BJ (cell line): ENCODE results near the gene CDK15. TPM values are rescaled to one million over a fixed set of nuclear protein-coding genes. Genes with fewer than 3 reads are reported as not detected.

Experiments
- CTCF ChIA-PET: fragments of 350-600 bp; formaldehyde crosslinking; extraction: SDS; loops from one replicate; lab custom pipeline; 2021; ENCODE audit warnings: antibody characterized with exemption, inconsistent platforms; lab: Yijun Ruan, JAX
- POLR2A ChIA-PET: fragments of 300-600 bp; sonication (Branson Sonifier 250); formaldehyde crosslinking; extraction: SDS; loops from one replicate; lab custom pipeline; 2021; ENCODE audit warnings: antibody characterized with exemption; lab: Charles Lee
- DNase-seq: peaks from one replicate; pipeline ENCODE4 v3.0.0-alpha.2; 2011; ENCODE audit warnings: low read depth
- H3K27me3 ChIP-seq: 2 replicates; pipeline ENCODE4 v1.6.0; 2011; ENCODE audit warnings: low read length; ENCODE audit not compliant: control insufficient read depth, insufficient read depth
- H3K36me3 ChIP-seq: 2 replicates; pipeline ENCODE4 v1.5.1; 2011; ENCODE audit warnings: low read length; ENCODE audit not compliant: control insufficient read depth, insufficient read depth
- H3K4me3 ChIP-seq: 2 replicates; pipeline ENCODE4 v1.5.1; 2011; ENCODE audit warnings: low read depth, mild to moderate bottlenecking, control low read depth, low read length
- polyA plus RNA-seq: library from polyadenylated mRNA; depleted of rRNA; stranded (reverse); fragments of >200 nt; gene quantifications from 2 replicates; pipeline ENCODE4 v1.2.3, GENCODE V29; 2011
- TF ChIP-seq, protein P1 (sequence below): IDR thresholded peaks from 2 replicates; pipeline ENCODE4 v1.5.1; 2011; ENCODE audit warnings: low read depth, mild to moderate bottlenecking, control low read depth, inconsistent platforms, low read length, moderate library complexity; ENCODE audit not compliant: insufficient read depth

Gene CDK15
- polyA plus RNA-seq, 1 experiment, result 8.2 TPM

DNA sequence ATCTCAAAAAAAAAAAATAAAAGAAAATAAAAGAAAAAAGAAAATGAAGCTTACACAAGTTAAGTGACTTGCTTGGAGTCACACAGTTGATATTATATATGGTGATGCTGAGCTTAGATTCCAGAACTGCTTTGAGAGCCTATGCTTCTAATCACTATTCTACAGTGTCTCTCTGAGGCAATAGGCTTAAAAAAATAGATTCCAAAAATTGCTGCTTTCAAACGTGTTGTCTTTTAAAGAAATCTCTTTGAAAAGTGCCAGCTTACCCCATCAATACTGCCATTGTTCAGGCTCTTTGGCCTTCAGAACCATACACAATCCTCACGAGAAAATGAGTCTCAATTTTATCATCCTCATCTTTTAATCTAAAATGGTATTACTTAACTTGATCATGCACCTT is 102.6 kb downstream of the CDK15 start:
- Histone ChIP-seq H3K36me3 (no peaks in the 10 kb centered on the region), H3K27me3 (no peaks in the 10 kb centered on the region), H3K4me3 (no peak overlapping the region)
- CTCF ChIA-PET, result interaction anchor here (0.7 to 1.6 kb wide), 6 partner anchors 14 to 126 kb away, joined by 3 to 5 read pairs (median 3); no protein-coding TSS in a partner anchor
- POLR2A ChIA-PET, result interaction anchor here (0.5 to 1.3 kb wide), 3 partner anchors 55 to 567 kb away, joined by 3 to 8 read pairs (median 4); no protein-coding TSS in a partner anchor
- DNase-seq, result no peak
- TF ChIP-seq, protein P1, sequence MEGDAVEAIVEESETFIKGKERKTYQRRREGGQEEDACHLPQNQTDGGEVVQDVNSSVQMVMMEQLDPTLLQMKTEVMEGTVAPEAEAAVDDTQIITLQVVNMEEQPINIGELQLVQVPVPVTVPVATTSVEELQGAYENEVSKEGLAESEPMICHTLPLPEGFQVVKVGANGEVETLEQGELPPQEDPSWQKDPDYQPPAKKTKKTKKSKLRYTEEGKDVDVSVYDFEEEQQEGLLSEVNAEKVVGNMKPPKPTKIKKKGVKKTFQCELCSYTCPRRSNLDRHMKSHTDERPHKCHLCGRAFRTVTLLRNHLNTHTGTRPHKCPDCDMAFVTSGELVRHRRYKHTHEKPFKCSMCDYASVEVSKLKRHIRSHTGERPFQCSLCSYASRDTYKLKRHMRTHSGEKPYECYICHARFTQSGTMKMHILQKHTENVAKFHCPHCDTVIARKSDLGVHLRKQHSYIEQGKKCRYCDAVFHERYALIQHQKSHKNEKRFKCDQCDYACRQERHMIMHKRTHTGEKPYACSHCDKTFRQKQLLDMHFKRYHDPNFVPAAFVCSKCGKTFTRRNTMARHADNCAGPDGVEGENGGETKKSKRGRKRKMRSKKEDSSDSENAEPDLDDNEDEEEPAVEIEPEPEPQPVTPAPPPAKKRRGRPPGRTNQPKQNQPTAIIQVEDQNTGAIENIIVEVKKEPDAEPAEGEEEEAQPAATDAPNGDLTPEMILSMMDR, result no peak

DNA sequence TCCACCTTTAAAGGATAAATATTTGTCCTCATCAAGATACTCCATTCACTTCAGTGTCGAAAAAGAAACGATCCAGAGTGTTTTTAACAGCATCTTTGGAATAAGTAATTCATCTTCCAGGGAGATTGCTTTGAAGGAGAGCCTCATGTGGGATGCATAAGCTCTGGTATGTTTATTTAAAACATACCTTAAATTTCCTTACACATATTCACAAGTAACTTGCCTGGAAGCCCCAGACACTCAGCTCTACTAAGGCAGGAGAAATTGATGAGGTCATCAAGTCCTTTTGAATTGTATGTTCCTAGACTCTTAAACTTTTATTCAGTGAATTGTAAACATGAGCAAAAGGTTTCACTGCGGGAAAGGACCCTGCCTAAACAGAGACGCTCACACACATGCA is 103.0 kb downstream of the CDK15 start:
- ChIA-PET POLR2A (interaction anchor here (0.5 to 1.3 kb wide), 3 partner anchors 55 to 568 kb away, joined by 3 to 8 read pairs (median 4); no protein-coding TSS in a partner anchor), CTCF (interaction anchor here (0.7 to 1.6 kb wide), 8 partner anchors 10 to 249 kb away, joined by 3 to 5 read pairs (median 3); no protein-coding TSS in a partner anchor)
- Histone ChIP-seq H3K36me3 (no peaks in the 10 kb centered on the region), H3K27me3 (no peaks in the 10 kb centered on the region), H3K4me3 (peak overlapping the region; percentile 24)
- TF ChIP-seq, protein P1, result no peak
- DNase-seq, result peak; percentile 74

DNA sequence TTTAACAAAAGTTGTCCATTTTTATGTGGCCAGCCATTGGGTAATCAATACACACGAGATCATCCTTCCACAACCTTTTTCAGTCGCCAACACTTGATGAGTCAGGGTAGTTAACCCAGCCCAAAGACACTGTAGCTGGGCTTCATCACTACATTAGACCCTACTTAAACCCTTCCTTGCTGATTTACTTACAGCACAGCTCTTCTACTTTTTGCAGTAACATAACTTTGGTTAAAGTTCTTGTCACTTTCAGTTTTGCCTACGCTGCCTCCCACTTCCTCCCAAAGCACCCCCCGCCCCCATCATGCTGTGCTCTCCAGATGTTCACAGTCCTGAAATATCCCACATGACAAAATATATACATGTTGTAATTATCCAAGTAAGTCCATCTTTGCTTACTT is 103.6 kb downstream of the CDK15 start:
- ChIA-PET CTCF (interaction anchor here (0.7 to 1.0 kb wide), 5 partner anchors 9 to 248 kb away, joined by 3 to 4 read pairs (median 3); no protein-coding TSS in a partner anchor), POLR2A (no interaction called here)
- Histone ChIP-seq H3K36me3 (no peaks in the 10 kb centered on the region), H3K27me3 (no peaks in the 10 kb centered on the region), H3K4me3 (peak overlapping the region; percentile 24)
- DNase-seq, result peak; percentile 35
- TF ChIP-seq, protein P1, result no peak

DNA sequence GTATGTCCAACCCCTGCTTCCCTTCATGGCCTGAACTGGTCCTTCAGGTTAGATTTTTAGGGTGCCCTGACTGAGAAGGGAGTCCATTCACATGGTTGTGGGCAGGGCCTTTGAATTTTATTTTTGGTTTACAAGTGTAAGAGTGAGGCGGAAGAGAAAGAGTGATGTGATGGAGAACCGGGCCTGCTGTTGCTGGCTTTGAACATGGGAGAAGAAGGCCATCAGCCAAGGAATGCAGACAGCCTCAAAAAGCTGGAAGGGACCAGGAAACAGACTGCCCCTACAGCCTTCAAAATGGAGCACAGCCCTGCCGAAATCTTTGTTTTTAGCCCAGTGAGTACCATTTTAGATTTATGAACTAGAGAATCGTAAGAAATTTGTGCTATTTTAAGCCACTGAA is 105.0 kb downstream of the CDK15 start:
- no peaks in the 10 kb centered on the region for H3K27me3 ChIP-seq
- POLR2A ChIA-PET, result no interaction called here
- CTCF ChIA-PET, result interaction anchor here (0.9 to 2.3 kb wide), 3 partner anchors 26 to 125 kb away, joined by 3 to 7 read pairs (median 3); no protein-coding TSS in a partner anchor
- no peak overlapping the region for H3K4me3 ChIP-seq
- no peaks in the 10 kb centered on the region for H3K36me3 ChIP-seq
- TF ChIP-seq, protein P1, result no peak
- no peak for DNase-seq

DNA sequence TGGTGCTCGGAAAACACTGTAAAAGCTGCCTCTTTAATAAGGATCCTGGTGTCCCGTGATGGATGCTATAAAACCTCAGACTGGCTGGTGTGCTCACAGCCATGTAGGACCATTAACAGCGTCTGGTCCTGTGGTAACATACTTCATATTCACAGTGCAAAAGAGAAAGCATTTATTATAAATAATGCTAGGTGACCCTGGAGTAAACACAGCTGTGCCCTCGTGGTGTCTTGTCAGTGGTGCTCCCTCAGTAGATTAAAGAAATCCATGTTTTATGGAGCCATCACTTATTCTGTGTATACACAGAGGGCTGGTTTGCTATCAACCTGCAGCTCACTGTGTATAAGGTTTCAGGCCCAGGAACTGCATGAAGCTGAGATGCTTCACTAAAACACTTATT is 106.9 kb downstream of the CDK15 start:
- Histone ChIP-seq H3K4me3 (no peak overlapping the region), H3K36me3 (no peaks in the 10 kb centered on the region), H3K27me3 (no peaks in the 10 kb centered on the region)
- TF ChIP-seq, protein P1, result no peak
- no peak for DNase-seq
- ChIA-PET POLR2A (interaction anchor here (0.5 to 0.7 kb wide), 2 partner anchors 43 to 91 kb away, joined by 3 to 8 read pairs; no protein-coding TSS in a partner anchor), CTCF (interaction anchor here (0.8 to 2.3 kb wide), 3 partner anchors 11 to 53 kb away, joined by 3 to 7 read pairs (median 4); no protein-coding TSS in a partner anchor)
